ENCODE results near the gene YWHAE. TPM values are rescaled to one million over a fixed set of nuclear protein-coding genes. Genes with fewer than 3 reads are reported as not detected.

YWHAE gene
- total RNA-seq, 2 donors from 2014 or later: 655 to 703 TPM

GRCh38 chr17:1325766-1326165, 74.3 kb downstream of the YWHAE start:
- H3K27me3 ChIP-seq: no peaks in the 10 kb centered on the region
- no peak for DNase-seq (ENCODE audit: low spot score)
- H3K27ac ChIP-seq: no peak overlapping the region
- no peak overlapping the region for H3K4me3 ChIP-seq
- H3K36me3 ChIP-seq: no peaks in the 10 kb centered on the region
- H3K4me1 ChIP-seq: no peaks in the 10 kb centered on the region
- no peak for TF ChIP-seq CTCF (IDR thresholded peaks at IDR 0.05)
- H3K9me3 ChIP-seq: no peaks in the 10 kb centered on the region

GRCh38 chr17:1324201-1324771, 75.7 kb downstream of the YWHAE start:
- no peaks in the 10 kb centered on the region for H3K9me3 ChIP-seq
- H3K27ac ChIP-seq: no peak overlapping the region
- DNase-seq (ENCODE audit: low spot score): no peak
- no peaks in the 10 kb centered on the region for H3K36me3 ChIP-seq
- H3K4me1 ChIP-seq: no peaks in the 10 kb centered on the region
- no peak for TF ChIP-seq CTCF (IDR thresholded peaks at IDR 0.05)
- no peaks in the 10 kb centered on the region for H3K27me3 ChIP-seq
- H3K4me3 ChIP-seq: no peak overlapping the region

GRCh38 chr17:1323336-1323735, 76.7 kb downstream of the YWHAE start:
- H3K4me1 ChIP-seq: no peaks in the 10 kb centered on the region
- no peak for DNase-seq (ENCODE audit: low spot score)

GRCh38 chr17:1322480-1322879, 77.5 kb downstream of the YWHAE start:
- Histone ChIP-seq H3K36me3 (no peaks in the 10 kb centered on the region), H3K27ac (no peak overlapping the region), H3K4me3 (no peak overlapping the region), H3K4me1 (no peaks in the 10 kb centered on the region), H3K27me3 (no peaks in the 10 kb centered on the region), H3K9me3 (no peaks in the 10 kb centered on the region)
- no peak for DNase-seq (ENCODE audit: low spot score)
- TF ChIP-seq CTCF (IDR thresholded peaks at IDR 0.05): no peak

More at GRCh38 chr17:1323336-1323735, 76.7 kb downstream of the YWHAE start:
- no peak for TF ChIP-seq CTCF (IDR thresholded peaks at IDR 0.05)
- H3K9me3 ChIP-seq: no peaks in the 10 kb centered on the region
- no peak overlapping the region for H3K27ac ChIP-seq
- H3K36me3 ChIP-seq: no peaks in the 10 kb centered on the region
- H3K4me3 ChIP-seq: no peak overlapping the region
- H3K27me3 ChIP-seq: no peaks in the 10 kb centered on the region

- no peak for TF ChIP-seq CTCF (IDR thresholded peaks at IDR 0.05)
- Histone ChIP-seq H3K27ac (no peak overlapping the region), H3K36me3 (no peaks in the 10 kb centered on the region), H3K9me3 (no peaks in the 10 kb centered on the region), H3K27me3 (no peaks in the 10 kb centered on the region), H3K4me3 (no peak overlapping the region), H3K4me1 (no peaks in the 10 kb centered on the region)
- DNase-seq (ENCODE audit: low spot score): no peak
Measured at GRCh38 chr17:1322014-1322428, 78.0 kb downstream of the YWHAE start.

GRCh38 chr17:1315891-1316403, 84.1 kb downstream of the YWHAE start:
- H3K36me3 ChIP-seq: no peaks in the 10 kb centered on the region
- peaks cover 0 to 3% of the 10 kb centered on the region in 2 donors for H3K27me3 ChIP-seq
- no peak overlapping the region for H3K27ac ChIP-seq
- no peak for TF ChIP-seq CTCF (IDR thresholded peaks at IDR 0.05)
- H3K4me3 ChIP-seq: no peak overlapping the region
- H3K4me1 ChIP-seq: no peaks in the 10 kb centered on the region
- no peak for DNase-seq (ENCODE audit: low spot score)
- no peaks in the 10 kb centered on the region for H3K9me3 ChIP-seq

Data from right atrium auricular region (tissue), 2 donors.